PC-3 (cell line): Measurements from ENCODE around the gene JAM2.

Source experiments
- CTCF ChIP-seq: fragments of 300-600 bp; sonication (generic); conservative IDR thresholded peaks from 2 replicates; pipeline ENCODE4 v1.5.1; 2017; ENCODE audit warnings: antibody characterized with exemption, low read depth, mild to moderate bottlenecking, low read length
- EZH2 ChIP-seq: fragments of 300-600 bp; sonication (generic); IDR thresholded peaks from one replicate; pipeline ENCODE4 v1.6.1; 2017; ENCODE audit warnings: antibody characterized with exemption, mild to moderate bottlenecking, low read length; ENCODE audit not compliant: unreplicated experiment

GRCh38 chr21:25709684-25710265 lies 70.7 kb downstream of the JAM2 start:
- TF ChIP-seq CTCF: no peak
- TF ChIP-seq EZH2: no peak
